Neuron (in vitro differentiated cells): ENCODE results near the gene CNTNAP2.

Experiments
- H2AFZ ChIP-seq: one replicate; pipeline ENCODE4 v1.6.1; 2013; ENCODE audit warnings: low read depth, mild to moderate bottlenecking, inconsistent platforms, low read length, moderate library complexity
- H3K27me3 ChIP-seq: one replicate; pipeline ENCODE4 v1.6.1; 2013; ENCODE audit warnings: low read length; ENCODE audit not compliant: insufficient read depth
- H3K36me3 ChIP-seq: one replicate; pipeline ENCODE4 v1.6.1; 2013; ENCODE audit warnings: low read length; ENCODE audit not compliant: insufficient read depth
- H3K4me1 ChIP-seq: one replicate; pipeline ENCODE4 v1.6.1; 2013; ENCODE audit warnings: low read length; ENCODE audit not compliant: insufficient read depth
- H3K4me3 ChIP-seq: 2 replicates; pipeline ENCODE4 v1.5.1; 2013; ENCODE audit warnings: mild to moderate bottlenecking, low read length, moderate library complexity
- H3K9me3 ChIP-seq: one replicate; pipeline ENCODE4 v1.6.1; 2013; ENCODE audit warnings: low read length

CNTNAP2 gene

DNA sequence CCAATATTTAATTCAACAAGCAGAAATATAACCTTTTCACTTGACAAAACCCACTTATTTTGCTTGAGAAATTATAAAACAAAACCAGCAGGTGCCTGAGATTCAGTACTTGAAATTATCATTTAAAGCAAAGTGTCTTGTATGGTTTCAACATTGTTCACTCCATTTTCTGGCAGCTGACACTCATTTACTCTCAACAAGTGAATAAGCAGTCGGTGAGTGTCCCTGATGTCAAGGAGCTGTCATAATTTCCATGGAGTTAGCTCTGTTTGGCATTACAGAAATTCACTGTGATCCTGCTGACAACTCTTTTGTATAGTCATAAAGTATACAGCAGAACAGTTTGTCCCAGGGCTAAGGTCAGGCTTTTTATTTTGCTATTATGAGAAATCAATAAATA is 490.0 kb downstream of the CNTNAP2 start:
- no peaks in the 10 kb centered on the region for H3K9me3 ChIP-seq
- no peaks in the 10 kb centered on the region for H3K27me3 ChIP-seq
- H3K4me3 ChIP-seq = no peak overlapping the region
- H3K36me3 ChIP-seq = no peaks in the 10 kb centered on the region
- no peaks in the 10 kb centered on the region for H3K4me1 ChIP-seq
- no peak overlapping the region for H2AFZ ChIP-seq

DNA sequence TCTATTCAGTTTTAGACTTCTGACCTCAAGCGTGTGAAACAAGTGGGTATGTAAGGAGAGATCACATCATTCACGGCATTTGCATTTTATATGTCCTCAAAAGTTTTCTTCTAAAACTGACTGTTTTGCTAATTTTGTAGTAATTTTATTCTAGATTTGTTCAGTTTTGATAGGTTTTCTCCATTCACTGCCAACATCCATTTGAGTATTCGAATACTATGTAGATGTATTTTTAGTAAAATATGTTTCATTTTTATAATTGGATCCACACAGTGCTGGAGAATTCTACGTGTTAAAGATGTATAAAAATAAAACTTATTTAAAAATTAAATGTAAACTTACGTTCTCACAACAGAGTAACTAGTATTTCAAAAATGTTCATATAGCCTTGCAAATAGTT is 503.0 kb downstream of the CNTNAP2 start:
- H3K9me3 ChIP-seq = no peaks in the 10 kb centered on the region
- H2AFZ ChIP-seq = no peak overlapping the region
- no peaks in the 10 kb centered on the region for H3K4me1 ChIP-seq
- no peak overlapping the region for H3K4me3 ChIP-seq
- no peaks in the 10 kb centered on the region for H3K36me3 ChIP-seq
- H3K27me3 ChIP-seq = no peaks in the 10 kb centered on the region

DNA sequence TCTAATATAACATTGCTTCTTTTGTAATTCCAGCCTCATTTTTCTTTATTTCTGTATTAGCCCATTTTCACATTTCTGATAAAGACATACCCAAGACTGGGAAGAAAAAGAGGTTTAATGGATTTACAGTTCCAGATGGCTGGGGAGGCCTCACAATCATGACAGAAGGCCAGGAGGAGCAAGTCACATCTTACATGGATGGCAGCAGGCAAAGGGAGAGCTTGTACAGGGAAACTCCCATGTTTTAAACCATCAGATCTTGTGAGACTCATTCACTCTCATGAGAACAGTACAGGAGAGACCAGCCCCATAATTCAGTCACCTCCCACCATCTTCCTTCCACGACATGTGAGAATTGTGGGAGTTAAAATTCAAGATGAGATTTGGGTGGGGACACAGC is 510.3 kb downstream of the CNTNAP2 start:
- Histone ChIP-seq H3K36me3 (no peaks in the 10 kb centered on the region), H3K4me3 (no peak overlapping the region), H2AFZ (no peak overlapping the region), H3K9me3 (no peaks in the 10 kb centered on the region), H3K27me3 (no peaks in the 10 kb centered on the region), H3K4me1 (no peaks in the 10 kb centered on the region)

DNA sequence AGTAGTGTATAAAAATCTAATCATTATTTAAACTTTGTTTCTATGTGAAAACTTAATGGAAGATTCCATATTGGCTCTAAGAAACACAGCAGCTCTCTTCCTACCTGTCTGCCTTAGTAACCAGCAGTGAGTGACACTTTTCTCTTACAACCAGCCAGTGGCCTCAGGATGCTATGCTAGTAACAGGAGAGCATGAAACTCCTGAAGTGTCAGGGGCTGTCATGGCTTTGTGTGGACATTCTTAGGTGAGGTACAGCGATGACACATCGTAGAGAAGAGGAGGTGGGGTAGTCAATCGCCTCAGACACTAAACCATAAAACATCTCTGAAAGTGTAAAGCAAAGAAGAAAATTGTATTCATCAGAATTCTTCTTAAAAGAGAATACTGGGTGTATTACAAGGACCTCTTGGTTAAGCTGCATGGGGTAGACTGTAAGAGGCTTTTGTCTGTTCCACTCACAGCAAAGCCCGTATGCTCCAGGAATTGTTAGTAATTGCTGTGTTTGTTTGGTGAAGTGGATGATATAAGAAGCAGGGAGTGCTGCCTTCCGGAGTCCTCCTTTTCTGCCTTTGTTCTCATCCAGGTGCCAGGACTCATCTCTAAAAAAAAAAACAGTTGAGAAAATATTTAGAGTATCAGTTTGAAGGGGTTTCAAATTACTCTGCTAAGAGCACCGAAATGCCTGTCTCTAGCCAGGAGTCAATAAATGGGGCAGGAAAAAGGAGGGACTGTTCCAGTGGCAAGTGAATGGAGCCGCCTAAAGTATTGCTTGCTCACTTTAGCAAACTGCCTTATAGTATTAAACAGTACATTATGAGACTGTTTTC is 518.8 kb downstream of the CNTNAP2 start:
- no peak overlapping the region for H2AFZ ChIP-seq
- H3K4me1 ChIP-seq = no peaks in the 10 kb centered on the region
- no peaks in the 10 kb centered on the region for H3K27me3 ChIP-seq
- H3K4me3 ChIP-seq = no peak overlapping the region
- no peaks in the 10 kb centered on the region for H3K36me3 ChIP-seq
- H3K9me3 ChIP-seq = no peaks in the 10 kb centered on the region

DNA sequence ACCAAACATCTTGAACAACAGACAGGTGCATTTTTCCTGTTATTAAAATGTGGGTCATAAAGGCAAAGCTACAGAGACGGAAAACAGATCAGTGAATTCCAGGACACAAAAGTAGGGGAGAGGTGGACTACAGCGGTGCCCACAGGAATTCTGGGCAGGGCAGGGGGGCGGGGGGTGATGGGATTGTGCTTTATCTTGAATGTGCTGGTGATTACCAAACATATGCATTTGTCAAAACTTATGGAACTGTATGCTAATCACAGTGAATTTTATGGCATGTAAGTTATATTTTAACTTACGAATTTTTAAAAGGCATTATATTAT is 519.4 kb downstream of the CNTNAP2 start:
- Histone ChIP-seq H3K4me3 (no peak overlapping the region), H3K9me3 (no peaks in the 10 kb centered on the region), H3K27me3 (no peaks in the 10 kb centered on the region), H3K36me3 (no peaks in the 10 kb centered on the region), H3K4me1 (no peaks in the 10 kb centered on the region), H2AFZ (no peak overlapping the region)

DNA sequence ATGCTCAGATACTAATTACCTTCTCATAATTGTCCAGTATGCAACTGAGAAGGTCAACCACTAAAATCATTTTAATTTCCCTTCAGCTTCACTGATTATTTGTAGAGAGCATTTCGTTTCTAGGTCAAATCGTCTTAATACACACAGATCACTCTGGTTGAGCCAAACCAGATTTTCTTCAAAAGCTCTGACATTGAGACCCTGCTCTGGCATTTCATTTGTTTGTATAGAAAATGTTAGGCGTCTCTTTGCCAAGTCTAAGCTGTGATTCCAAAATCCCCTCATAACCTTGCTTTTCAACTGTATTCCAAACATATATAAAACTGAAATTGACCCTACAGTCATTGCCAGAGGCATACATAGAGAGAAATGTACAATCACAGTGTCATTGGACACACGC is 520.0 kb downstream of the CNTNAP2 start:
- Histone ChIP-seq H3K4me3 (no peak overlapping the region), H2AFZ (no peak overlapping the region), H3K27me3 (no peaks in the 10 kb centered on the region), H3K36me3 (no peaks in the 10 kb centered on the region), H3K4me1 (no peaks in the 10 kb centered on the region), H3K9me3 (no peaks in the 10 kb centered on the region)

DNA sequence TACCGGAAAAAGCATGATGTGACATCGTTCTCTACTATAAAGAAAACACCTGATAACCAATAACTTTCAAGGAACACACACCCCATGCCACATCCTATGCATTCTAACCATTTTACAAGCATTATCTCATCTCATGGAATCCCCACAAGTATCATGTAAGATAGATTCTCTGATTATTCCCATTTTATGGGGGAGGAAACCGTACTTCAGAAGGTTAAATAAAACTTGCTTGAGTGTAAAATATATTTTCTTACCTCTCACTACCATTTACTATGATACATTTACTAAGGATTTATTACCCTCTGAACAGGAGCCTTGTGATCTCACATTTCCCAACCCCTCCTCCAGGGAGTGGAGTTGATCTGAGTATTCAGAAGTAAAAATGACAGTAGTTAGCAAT is 522.7 kb downstream of the CNTNAP2 start:
- Histone ChIP-seq H3K36me3 (no peaks in the 10 kb centered on the region), H2AFZ (no peak overlapping the region), H3K4me1 (no peaks in the 10 kb centered on the region), H3K9me3 (no peaks in the 10 kb centered on the region), H3K4me3 (no peak overlapping the region), H3K27me3 (no peaks in the 10 kb centered on the region)

DNA sequence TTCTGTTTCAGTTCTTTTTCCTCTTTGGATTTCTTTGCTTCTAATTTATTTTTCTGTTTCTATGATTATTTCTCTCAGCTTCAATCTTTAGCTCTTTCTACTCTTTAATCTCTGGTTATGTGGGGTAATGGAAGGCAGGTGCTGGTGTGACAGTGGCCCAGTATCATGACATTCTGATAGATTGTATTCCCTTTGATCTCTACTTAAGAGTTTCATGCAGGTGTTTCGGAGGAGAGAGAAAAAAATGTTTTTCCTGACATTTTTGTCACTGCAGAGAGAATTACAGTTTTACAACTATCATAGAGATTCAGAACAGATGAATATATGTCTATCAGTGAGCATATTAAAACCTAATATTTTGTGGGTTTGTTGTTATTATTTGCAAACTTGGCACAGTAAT is 524.9 kb downstream of the CNTNAP2 start:
- Histone ChIP-seq H3K4me1 (no peaks in the 10 kb centered on the region), H2AFZ (no peak overlapping the region), H3K36me3 (no peaks in the 10 kb centered on the region), H3K27me3 (no peaks in the 10 kb centered on the region), H3K4me3 (no peak overlapping the region), H3K9me3 (no peaks in the 10 kb centered on the region)

DNA sequence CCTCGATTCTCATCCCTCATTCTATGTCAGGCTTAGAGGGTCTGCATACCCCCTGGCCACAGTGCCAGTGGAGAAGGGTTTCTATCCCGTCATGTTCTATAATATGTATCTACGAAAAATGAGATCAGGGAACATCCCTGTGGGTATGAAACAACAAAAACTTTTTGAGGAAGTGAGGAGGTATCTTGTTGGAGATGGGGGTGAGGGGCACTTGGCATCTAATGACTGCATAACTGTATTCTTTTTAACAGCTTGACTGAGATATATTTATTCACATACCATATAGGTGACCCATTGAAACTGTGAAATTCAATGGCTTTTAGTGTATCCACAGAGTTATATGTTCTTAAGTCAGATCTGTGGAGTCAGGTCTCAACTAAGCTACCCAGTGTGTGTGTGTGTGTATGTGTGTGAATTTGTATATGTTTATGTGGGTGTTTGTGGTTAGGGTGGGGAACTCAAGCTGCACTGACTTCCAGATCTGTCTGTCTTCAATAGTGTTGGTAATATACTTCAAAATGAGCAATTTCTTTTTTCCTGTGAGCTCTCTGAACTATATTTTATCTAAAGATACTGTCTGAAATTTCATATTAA is 528.9 kb downstream of the CNTNAP2 start:
- Histone ChIP-seq H3K4me1 (no peaks in the 10 kb centered on the region), H3K9me3 (no peaks in the 10 kb centered on the region), H3K4me3 (no peak overlapping the region), H3K27me3 (no peaks in the 10 kb centered on the region), H3K36me3 (no peaks in the 10 kb centered on the region), H2AFZ (no peak overlapping the region)

DNA sequence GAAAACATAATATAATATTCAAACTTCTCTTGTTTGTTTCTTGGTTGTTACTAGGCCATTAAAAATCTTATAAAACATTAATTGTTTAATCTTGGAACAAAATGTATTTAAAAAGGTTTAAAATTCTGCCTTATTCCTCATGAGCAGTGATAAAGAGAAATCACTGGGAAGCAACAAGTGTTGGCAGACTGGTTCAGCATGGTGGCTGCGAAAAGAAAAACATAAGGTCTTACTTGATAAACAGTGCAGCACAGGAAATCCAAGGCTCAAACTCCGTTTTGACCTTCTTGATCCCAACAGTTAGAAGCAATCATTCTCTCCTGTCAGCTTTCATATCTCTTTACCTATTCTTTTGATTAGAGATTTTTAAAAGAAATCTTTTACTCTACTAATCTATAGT is 530.8 kb downstream of the CNTNAP2 start:
- Histone ChIP-seq H2AFZ (no peak overlapping the region), H3K27me3 (no peaks in the 10 kb centered on the region), H3K36me3 (no peaks in the 10 kb centered on the region), H3K4me1 (no peaks in the 10 kb centered on the region), H3K9me3 (no peaks in the 10 kb centered on the region), H3K4me3 (no peak overlapping the region)

DNA sequence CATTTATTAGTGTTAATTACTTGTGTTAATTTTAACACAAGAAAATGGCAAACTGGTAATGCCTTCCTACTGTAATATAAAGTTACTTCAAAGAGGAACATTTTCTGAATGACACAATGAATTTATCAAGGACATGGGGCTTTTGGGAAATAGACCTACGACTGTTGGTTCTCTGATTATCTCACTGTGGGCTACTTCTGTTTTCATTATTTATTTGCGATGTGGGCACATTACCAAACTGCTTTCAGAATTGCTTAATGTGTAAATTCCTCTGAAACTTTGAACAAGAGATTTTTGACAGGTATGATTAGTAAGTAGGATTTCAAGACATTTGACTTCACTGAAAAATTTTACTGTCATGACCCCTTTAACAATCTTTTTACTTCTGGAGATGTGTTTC is 535.6 kb downstream of the CNTNAP2 start:
- no peaks in the 10 kb centered on the region for H3K27me3 ChIP-seq
- H3K4me1 ChIP-seq = no peaks in the 10 kb centered on the region
- H2AFZ ChIP-seq = no peak overlapping the region

DNA sequence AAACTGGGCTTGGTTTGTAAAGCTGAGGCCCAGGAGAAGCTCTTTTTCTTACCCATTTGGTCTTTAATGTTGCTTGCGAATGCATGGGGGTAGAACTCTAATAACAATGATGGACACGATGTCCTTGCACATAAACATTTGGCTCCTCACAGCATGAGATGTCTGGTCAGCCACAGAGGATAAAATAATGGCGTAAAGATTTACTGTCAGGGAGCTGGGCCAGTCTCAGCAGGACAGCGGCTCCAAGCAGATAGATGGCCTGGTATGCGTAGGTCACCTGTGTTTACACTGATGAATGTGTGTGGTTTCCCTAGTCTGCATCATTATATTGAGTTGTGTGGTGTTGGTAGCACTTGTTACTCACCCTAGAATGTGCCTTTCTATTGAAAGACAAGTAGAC is 537.4 kb downstream of the CNTNAP2 start:
- no peaks in the 10 kb centered on the region for H3K27me3 ChIP-seq
- H3K4me3 ChIP-seq = no peak overlapping the region
- H3K4me1 ChIP-seq = no peaks in the 10 kb centered on the region
- no peak overlapping the region for H2AFZ ChIP-seq
- no peaks in the 10 kb centered on the region for H3K36me3 ChIP-seq
- H3K9me3 ChIP-seq = no peaks in the 10 kb centered on the region

More for the DNA sequence above, 535.6 kb downstream of the CNTNAP2 start:
- H3K36me3 ChIP-seq = no peaks in the 10 kb centered on the region
- no peaks in the 10 kb centered on the region for H3K9me3 ChIP-seq
- H3K4me3 ChIP-seq = no peak overlapping the region

DNA sequence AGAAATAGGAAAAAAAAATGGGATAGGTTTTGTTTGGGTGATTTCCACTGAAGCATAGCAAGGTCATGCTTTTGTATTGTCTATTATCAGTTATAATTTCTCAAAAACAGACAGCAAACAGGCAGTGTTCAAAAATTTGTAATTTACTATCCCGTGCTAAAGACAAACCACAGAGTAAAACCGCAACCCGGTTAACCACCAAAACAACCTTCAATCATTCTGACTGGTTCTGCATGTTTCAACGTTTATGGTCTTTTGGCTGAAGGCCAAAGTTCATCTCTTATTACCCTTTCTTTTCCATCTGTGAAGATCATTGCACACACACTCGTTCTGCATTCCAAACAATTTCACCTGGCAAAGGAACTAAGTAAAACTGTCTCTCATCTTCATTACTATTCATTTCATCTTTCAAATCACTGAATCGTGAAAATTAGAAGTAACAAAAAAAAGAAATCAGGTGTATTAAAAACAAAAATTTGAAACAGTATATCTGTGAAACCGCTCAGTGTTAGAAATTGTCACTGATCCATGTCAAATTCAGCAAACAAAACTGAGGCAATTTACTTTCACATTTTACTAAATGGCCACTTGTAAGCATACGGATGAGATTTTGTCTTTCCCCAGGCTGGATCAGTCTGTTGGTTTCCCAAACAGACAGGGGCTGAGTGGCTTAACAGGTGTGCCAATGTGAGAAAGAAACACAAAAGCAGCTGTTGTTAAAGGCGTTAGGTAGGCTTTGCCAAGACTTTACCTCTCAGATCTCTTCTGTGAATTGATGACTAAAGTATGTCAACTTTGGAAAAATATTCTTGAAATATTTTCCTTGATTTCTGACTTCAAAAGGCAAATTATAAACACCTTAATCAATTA is 539.6 kb downstream of the CNTNAP2 start:
- Histone ChIP-seq H3K27me3 (no peaks in the 10 kb centered on the region), H3K9me3 (no peaks in the 10 kb centered on the region), H2AFZ (no peak overlapping the region), H3K4me3 (no peak overlapping the region), H3K36me3 (no peaks in the 10 kb centered on the region), H3K4me1 (no peaks in the 10 kb centered on the region)
